ENCODE results near the gene ZNF485. TPM values are rescaled to one million over a fixed set of nuclear protein-coding genes. Genes with fewer than 3 reads are reported as not detected.

Gene ZNF485
- total RNA-seq, 1 donor from 2014 or later, result 3.4 TPM

- H3K27me3 Mint-ChIP-seq (ENCODE audit: unreplicated experiment), result no peaks in the 10 kb centered on the region
- peaks cover 10% of the 10 kb centered on the region for H3K36me3 Mint-ChIP-seq (ENCODE audit: unreplicated experiment)
- H3K4me1 Mint-ChIP-seq (ENCODE audit: low read depth, unreplicated experiment), result no peaks in the 10 kb centered on the region
- DNase-seq, result no peak
- H3K27ac Mint-ChIP-seq (ENCODE audit: unreplicated experiment), result no peak overlapping the region
- no peak overlapping the region for H3K4me3 Mint-ChIP-seq (ENCODE audit: unreplicated experiment)
- no peak for TF ChIP-seq CTCF (IDR thresholded peaks at IDR 0.05; ENCODE audit: partially characterized antibody, unreplicated experiment)
- peaks cover 1% of the 10 kb centered on the region for H3K9me3 Mint-ChIP-seq (ENCODE audit: unreplicated experiment)
These were observed 14.8 kb upstream of the ZNF485 start for GRCh38 chr10:43591303-43591904.

GRCh38 chr10:43594944-43595589 lies 11.2 kb upstream of the ZNF485 start:
- Mint-ChIP-seq H3K27me3 (ENCODE audit: unreplicated experiment) (no peaks in the 10 kb centered on the region), H3K27ac (ENCODE audit: unreplicated experiment) (no peak overlapping the region), H3K9me3 (ENCODE audit: unreplicated experiment) (peaks cover 1% of the 10 kb centered on the region), H3K36me3 (ENCODE audit: unreplicated experiment) (peaks cover 10% of the 10 kb centered on the region), H3K4me1 (ENCODE audit: low read depth, unreplicated experiment) (no peaks in the 10 kb centered on the region), H3K4me3 (ENCODE audit: unreplicated experiment) (no peak overlapping the region)
- TF ChIP-seq CTCF (IDR thresholded peaks at IDR 0.05; ENCODE audit: partially characterized antibody, unreplicated experiment), result no peak
- DNase-seq, result no peak

GRCh38 chr10:43595739-43596298 lies 10.4 kb upstream of the ZNF485 start:
- Mint-ChIP-seq H3K27me3 (ENCODE audit: unreplicated experiment) (no peaks in the 10 kb centered on the region), H3K4me3 (ENCODE audit: unreplicated experiment) (no peak overlapping the region), H3K27ac (ENCODE audit: unreplicated experiment) (no peak overlapping the region), H3K9me3 (ENCODE audit: unreplicated experiment) (peaks cover 1% of the 10 kb centered on the region), H3K36me3 (ENCODE audit: unreplicated experiment) (peaks cover 10% of the 10 kb centered on the region), H3K4me1 (ENCODE audit: low read depth, unreplicated experiment) (no peaks in the 10 kb centered on the region)
- DNase-seq, result no peak
- no peak for TF ChIP-seq CTCF (IDR thresholded peaks at IDR 0.05; ENCODE audit: partially characterized antibody, unreplicated experiment)

GRCh38 chr10:43596546-43596945 lies 9.7 kb upstream of the ZNF485 start:
- Mint-ChIP-seq H3K9me3 (ENCODE audit: unreplicated experiment) (peaks cover 3% of the 10 kb centered on the region), H3K4me1 (ENCODE audit: low read depth, unreplicated experiment) (no peaks in the 10 kb centered on the region), H3K27me3 (ENCODE audit: unreplicated experiment) (no peaks in the 10 kb centered on the region), H3K27ac (ENCODE audit: unreplicated experiment) (no peak overlapping the region), H3K36me3 (ENCODE audit: unreplicated experiment) (peaks cover 10% of the 10 kb centered on the region), H3K4me3 (ENCODE audit: unreplicated experiment) (no peak overlapping the region)
- no peak for TF ChIP-seq CTCF (IDR thresholded peaks at IDR 0.05; ENCODE audit: partially characterized antibody, unreplicated experiment)
- DNase-seq, result no peak

GRCh38 chr10:43598446-43598845 lies 7.8 kb upstream of the ZNF485 start:
- no peak for DNase-seq
- Mint-ChIP-seq H3K4me1 (ENCODE audit: low read depth, unreplicated experiment) (no peaks in the 10 kb centered on the region), H3K4me3 (ENCODE audit: unreplicated experiment) (no peak overlapping the region), H3K27me3 (ENCODE audit: unreplicated experiment) (no peaks in the 10 kb centered on the region), H3K27ac (ENCODE audit: unreplicated experiment) (no peak overlapping the region), H3K36me3 (ENCODE audit: unreplicated experiment) (peaks cover 10% of the 10 kb centered on the region), H3K9me3 (ENCODE audit: unreplicated experiment) (peaks cover 3% of the 10 kb centered on the region)
- no peak for TF ChIP-seq CTCF (IDR thresholded peaks at IDR 0.05; ENCODE audit: partially characterized antibody, unreplicated experiment)

All from glutamatergic neuron (in vitro differentiated cells).